DOHH2 (cell line): ENCODE data around the gene USP6NL.
"Not testable (repeated sequence)": the region's sequence is repeated elsewhere in the genome, so short reads cannot be mapped to it uniquely, and the experiment has no call there.

Experiments used
- EZH2phosphoT487 ChIP-seq: fragments of 200-600 bp; sonication (generic); IDR thresholded peaks from 2 replicates; pipeline ENCODE4 v1.6.1; 2017; ENCODE audit warnings: borderline replicate concordance, mild to moderate bottlenecking, antibody characterized with exemption, low read length, moderate library complexity, mixed read lengths
- TF ChIP-seq, protein P1 (sequence below): fragments of 200-600 bp; sonication (generic); IDR thresholded peaks from one replicate; pipeline ENCODE4 v1.5.1; 2014; ENCODE audit warnings: antibody characterized with exemption, mild to moderate bottlenecking, low read depth, low read length; ENCODE audit not compliant: poor library complexity, severe bottlenecking

DNA sequence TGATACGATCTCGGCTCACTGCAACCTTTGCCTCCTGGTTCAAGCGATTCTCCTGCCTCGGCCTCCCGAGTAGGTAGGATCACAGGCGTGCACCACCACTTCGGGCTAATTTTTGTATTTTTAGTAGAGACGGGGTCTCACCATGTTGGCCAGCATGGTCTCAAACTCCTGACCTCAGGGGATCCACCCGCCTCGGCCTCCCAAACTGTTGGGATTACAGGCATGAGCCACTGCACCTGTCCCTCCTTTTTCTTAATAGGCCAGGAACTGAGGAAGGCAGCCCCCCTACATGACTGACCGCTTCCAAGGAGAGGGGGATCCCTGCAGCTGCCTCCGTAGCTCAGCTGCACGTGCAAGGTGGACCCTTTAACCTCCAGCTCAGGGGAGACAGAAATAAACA, 175.0 kb downstream of the USP6NL start:
- TF ChIP-seq, protein P1, sequence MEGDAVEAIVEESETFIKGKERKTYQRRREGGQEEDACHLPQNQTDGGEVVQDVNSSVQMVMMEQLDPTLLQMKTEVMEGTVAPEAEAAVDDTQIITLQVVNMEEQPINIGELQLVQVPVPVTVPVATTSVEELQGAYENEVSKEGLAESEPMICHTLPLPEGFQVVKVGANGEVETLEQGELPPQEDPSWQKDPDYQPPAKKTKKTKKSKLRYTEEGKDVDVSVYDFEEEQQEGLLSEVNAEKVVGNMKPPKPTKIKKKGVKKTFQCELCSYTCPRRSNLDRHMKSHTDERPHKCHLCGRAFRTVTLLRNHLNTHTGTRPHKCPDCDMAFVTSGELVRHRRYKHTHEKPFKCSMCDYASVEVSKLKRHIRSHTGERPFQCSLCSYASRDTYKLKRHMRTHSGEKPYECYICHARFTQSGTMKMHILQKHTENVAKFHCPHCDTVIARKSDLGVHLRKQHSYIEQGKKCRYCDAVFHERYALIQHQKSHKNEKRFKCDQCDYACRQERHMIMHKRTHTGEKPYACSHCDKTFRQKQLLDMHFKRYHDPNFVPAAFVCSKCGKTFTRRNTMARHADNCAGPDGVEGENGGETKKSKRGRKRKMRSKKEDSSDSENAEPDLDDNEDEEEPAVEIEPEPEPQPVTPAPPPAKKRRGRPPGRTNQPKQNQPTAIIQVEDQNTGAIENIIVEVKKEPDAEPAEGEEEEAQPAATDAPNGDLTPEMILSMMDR = not testable (repeated sequence)
- not testable (repeated sequence) for TF ChIP-seq EZH2phosphoT487
